DOHH2 (cell line): Measurements from ENCODE around the gene DHRS12.

ENCODE experiments used
- H3F3A ChIP-seq: fragments of 200-600 bp; sonication (generic), shearing (Covaris generic); 2 replicates; pipeline ENCODE4 v1.6.0; 2016; ENCODE audit warnings: antibody characterized with exemption, mild to moderate bottlenecking; ENCODE audit not compliant: control insufficient read depth, insufficient read depth
- H3K27ac ChIP-seq: fragments of 200-600 bp; sonication (generic); 2 replicates; pipeline ENCODE4 v1.5.1; 2014; ENCODE audit warnings: low read depth, mild to moderate bottlenecking, low read length, moderate library complexity
- H3K27me3 ChIP-seq: fragments of 200-600 bp; sonication (generic); 2 replicates; pipeline ENCODE4 v1.6.1; 2014; ENCODE audit warnings: mild to moderate bottlenecking, low read length, mixed read lengths; ENCODE audit not compliant: control insufficient read depth
- H3K36me3 ChIP-seq: fragments of 200-600 bp; sonication (generic); 2 replicates; pipeline ENCODE4 v1.6.1; 2014; ENCODE audit warnings: mild to moderate bottlenecking, low read length, moderate library complexity, mixed read lengths; ENCODE audit not compliant: control insufficient read depth
- H3K4me1 ChIP-seq: fragments of 200-600 bp; sonication (generic); 2 replicates; pipeline ENCODE4 v1.6.1; 2014; ENCODE audit warnings: mild to moderate bottlenecking, low read length, mixed read lengths; ENCODE audit not compliant: control insufficient read depth
- H3K4me2 ChIP-seq: fragments of 200-600 bp; sonication (generic); 2 replicates; pipeline ENCODE4 v1.6.0; 2014; ENCODE audit warnings: mild to moderate bottlenecking, low read length, moderate library complexity
- H3K4me3 ChIP-seq: fragments of 200-600 bp; sonication (generic); 2 replicates; pipeline ENCODE4 v1.5.1; 2014; ENCODE audit warnings: mild to moderate bottlenecking, low read length, mixed read lengths
- H3K79me2 ChIP-seq: fragments of 200-600 bp; sonication (generic); 2 replicates; pipeline ENCODE4 v1.6.1; 2014; ENCODE audit warnings: mild to moderate bottlenecking, low read length, mixed read lengths; ENCODE audit not compliant: control insufficient read depth
- H3K9me2 ChIP-seq: fragments of 200-600 bp; sonication (generic); replicated peaks from 2 replicates; pipeline ENCODE4 v1.6.1; 2014; ENCODE audit warnings: mild to moderate bottlenecking, low read length, mixed read lengths; ENCODE audit not compliant: control insufficient read depth
- H3K9me3 ChIP-seq: fragments of 200-600 bp; sonication (generic); 2 replicates; pipeline ENCODE4 v1.6.1; 2014; ENCODE audit warnings: antibody characterized with exemption, low read length, mixed read lengths; ENCODE audit not compliant: control insufficient read depth, insufficient read depth
- H4K20me1 ChIP-seq: fragments of 200-600 bp; sonication (generic); 2 replicates; pipeline ENCODE4 v1.6.0; 2014; ENCODE audit warnings: low read depth, mild to moderate bottlenecking, antibody characterized with exemption, low read length, moderate library complexity; ENCODE audit not compliant: control insufficient read depth, insufficient read depth
- EZH2phosphoT487 ChIP-seq: fragments of 200-600 bp; sonication (generic); IDR thresholded peaks from 2 replicates; pipeline ENCODE4 v1.6.1; 2017; ENCODE audit warnings: borderline replicate concordance, mild to moderate bottlenecking, antibody characterized with exemption, low read length, moderate library complexity, mixed read lengths
- TF ChIP-seq, protein P1 (sequence below): fragments of 200-600 bp; sonication (generic); IDR thresholded peaks from one replicate; pipeline ENCODE4 v1.5.1; 2014; ENCODE audit warnings: antibody characterized with exemption, mild to moderate bottlenecking, low read depth, low read length; ENCODE audit not compliant: poor library complexity, severe bottlenecking

The DHRS12 gene

GRCh38 chr13:51739027-51739764 lies 64.8 kb downstream of the DHRS12 start:
- H3K36me3 ChIP-seq, result no peaks in the 10 kb centered on the region; the same call in 1 of the 2 replicates
- H3F3A ChIP-seq, result no peaks in the 10 kb centered on the region
- no peaks in the 10 kb centered on the region for H3K27me3 ChIP-seq
- TF ChIP-seq, protein P1, sequence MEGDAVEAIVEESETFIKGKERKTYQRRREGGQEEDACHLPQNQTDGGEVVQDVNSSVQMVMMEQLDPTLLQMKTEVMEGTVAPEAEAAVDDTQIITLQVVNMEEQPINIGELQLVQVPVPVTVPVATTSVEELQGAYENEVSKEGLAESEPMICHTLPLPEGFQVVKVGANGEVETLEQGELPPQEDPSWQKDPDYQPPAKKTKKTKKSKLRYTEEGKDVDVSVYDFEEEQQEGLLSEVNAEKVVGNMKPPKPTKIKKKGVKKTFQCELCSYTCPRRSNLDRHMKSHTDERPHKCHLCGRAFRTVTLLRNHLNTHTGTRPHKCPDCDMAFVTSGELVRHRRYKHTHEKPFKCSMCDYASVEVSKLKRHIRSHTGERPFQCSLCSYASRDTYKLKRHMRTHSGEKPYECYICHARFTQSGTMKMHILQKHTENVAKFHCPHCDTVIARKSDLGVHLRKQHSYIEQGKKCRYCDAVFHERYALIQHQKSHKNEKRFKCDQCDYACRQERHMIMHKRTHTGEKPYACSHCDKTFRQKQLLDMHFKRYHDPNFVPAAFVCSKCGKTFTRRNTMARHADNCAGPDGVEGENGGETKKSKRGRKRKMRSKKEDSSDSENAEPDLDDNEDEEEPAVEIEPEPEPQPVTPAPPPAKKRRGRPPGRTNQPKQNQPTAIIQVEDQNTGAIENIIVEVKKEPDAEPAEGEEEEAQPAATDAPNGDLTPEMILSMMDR, result no peak
- TF ChIP-seq EZH2phosphoT487, result no peak
- no peak overlapping the region for H3K4me2 ChIP-seq
- no peaks in the 10 kb centered on the region for H3K79me2 ChIP-seq
- H3K9me2 ChIP-seq, result no peaks in the 10 kb centered on the region
- no peaks in the 10 kb centered on the region for H3K4me1 ChIP-seq
- H4K20me1 ChIP-seq, result no peaks in the 10 kb centered on the region
- no peaks in the 10 kb centered on the region for H3K9me3 ChIP-seq
- H3K4me3 ChIP-seq, result no peak overlapping the region
- H3K27ac ChIP-seq, result no peak overlapping the region

DNA sequence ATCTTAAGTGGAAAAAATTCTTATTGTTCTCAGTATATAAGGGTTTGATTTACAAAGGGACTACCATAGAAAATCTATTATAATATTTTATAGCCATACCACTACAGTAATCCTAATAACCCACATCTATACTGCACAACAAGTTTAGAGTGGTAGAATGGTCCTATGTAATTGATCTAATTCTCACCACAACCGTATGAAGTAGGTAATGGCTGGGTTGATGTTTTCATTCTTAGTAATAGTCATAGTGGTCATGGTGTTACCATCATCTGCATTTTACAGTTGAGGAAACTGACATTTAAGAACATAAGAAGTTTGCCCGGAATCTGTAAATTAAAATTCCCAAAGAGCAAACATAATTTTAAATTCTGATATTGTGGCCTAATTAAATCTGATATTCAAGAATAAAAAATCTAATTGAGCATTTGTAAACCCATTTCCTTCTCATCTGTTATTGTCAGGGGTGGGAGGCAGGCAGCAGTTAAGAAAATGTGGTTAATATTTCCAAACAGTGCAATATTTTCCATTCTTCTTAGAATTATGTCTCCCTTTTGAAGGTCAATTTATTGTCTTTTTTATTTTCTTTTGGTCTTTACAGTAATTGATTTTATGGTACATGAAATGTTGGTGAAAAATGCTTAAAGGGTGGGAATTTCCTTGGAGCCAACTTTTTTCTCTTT lies 65.6 kb downstream of the DHRS12 start:
- no peaks in the 10 kb centered on the region for H3K9me3 ChIP-seq
- no peak overlapping the region for H3K27ac ChIP-seq
- H3K36me3 ChIP-seq, result no peaks in the 10 kb centered on the region; the same call in 1 of the 2 replicates
- H4K20me1 ChIP-seq, result no peaks in the 10 kb centered on the region
- H3K4me2 ChIP-seq, result no peak overlapping the region
- H3K4me1 ChIP-seq, result no peaks in the 10 kb centered on the region
- no peaks in the 10 kb centered on the region for H3K27me3 ChIP-seq
- TF ChIP-seq, protein P1, result no peak
- no peak for TF ChIP-seq EZH2phosphoT487
- H3K79me2 ChIP-seq, result no peaks in the 10 kb centered on the region
- H3K9me2 ChIP-seq, result no peaks in the 10 kb centered on the region
- H3F3A ChIP-seq, result no peaks in the 10 kb centered on the region
- H3K4me3 ChIP-seq, result no peak overlapping the region

GRCh38 chr13:51737609-51738008 lies 66.4 kb downstream of the DHRS12 start:
- Histone ChIP-seq H3K36me3 (no peaks in the 10 kb centered on the region; the same call in 1 of the 2 replicates), H3K4me1 (no peaks in the 10 kb centered on the region), H3K9me2 (no peaks in the 10 kb centered on the region), H3K4me2 (no peak overlapping the region), H3K9me3 (no peaks in the 10 kb centered on the region), H3F3A (no peaks in the 10 kb centered on the region), H4K20me1 (no peaks in the 10 kb centered on the region), H3K79me2 (no peaks in the 10 kb centered on the region), H3K27ac (no peak overlapping the region), H3K4me3 (no peak overlapping the region), H3K27me3 (no peaks in the 10 kb centered on the region)
- TF ChIP-seq, protein P1, result no peak
- TF ChIP-seq EZH2phosphoT487, result no peak
